Measurements from ENCODE around the gene GNPDA1.
A peak's percentile ranks its signal among the peaks of the same experiment; 100 is the strongest.
"Not testable (repeated sequence)": the region's sequence is repeated elsewhere in the genome, so short reads cannot be mapped to it uniquely, and the experiment has no call there.

Gene GNPDA1

DNA sequence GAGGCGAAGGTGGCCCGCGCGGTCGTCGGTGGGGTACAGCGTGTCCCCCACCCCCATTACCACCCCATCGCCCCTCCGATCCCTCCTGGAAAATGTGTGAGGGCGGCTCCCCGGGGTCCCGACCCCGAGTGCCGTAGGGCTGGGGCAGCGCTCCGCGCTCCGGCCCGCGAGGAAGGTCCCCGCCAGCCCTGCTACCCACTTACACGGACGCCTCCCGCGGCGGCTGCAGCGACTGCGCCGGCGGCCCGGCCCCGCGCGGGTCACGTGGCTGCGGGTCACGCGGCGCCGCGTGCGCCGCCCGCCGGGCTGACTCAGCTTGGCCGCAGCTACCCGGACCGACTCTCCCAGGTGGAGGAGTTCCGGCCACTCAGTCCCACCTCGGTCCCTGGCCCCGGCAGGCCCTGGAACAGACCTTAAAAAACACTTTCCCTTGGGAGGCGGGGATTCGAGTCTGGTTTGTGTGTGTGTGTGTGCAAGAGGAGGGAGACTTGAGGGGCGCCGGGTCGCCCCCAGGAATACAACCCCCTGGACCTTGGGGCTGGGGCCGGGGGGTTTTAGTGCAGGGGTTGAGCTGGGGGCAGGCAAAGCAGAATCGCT is at the start of gene GNPDA1:
GNPDA1 (minus strand) TSS at position 236 of the 597 bp plus-strand sequence. CDS start 992 bp downstream, outside the sequence.
- DNase-seq (ENCODE audit: low spot score), result peak; percentile 65

DNA sequence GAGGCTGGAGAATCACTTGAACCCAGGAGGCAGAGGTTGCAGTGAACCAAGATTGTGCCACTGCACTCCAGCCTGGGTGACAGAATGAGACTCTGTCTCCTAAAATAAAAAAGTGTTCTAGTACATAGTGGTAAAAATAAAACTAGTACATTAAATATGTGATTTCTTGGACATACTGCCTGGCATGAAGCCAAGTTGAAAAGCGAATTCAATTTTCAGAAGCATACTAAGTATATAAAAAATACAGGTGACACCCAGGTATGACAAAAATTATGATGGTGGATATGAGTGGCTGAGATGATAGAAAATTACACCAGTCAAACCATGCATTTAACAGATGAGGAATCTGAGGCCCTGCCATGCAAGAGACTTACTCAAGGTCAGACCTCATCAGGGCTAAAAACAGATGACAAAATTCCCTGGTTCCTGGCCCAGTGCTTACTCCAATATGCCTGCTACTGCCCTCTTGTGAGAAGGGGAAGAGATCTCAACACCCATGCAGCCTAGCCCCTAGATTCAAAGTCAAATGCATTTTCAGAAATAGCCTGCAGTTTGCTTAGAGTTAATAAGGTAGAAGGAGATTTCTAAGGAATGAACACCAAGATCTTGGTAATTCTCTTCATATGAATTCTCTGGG is 46.6 kb upstream of the GNPDA1 start:
- peak; percentile 44 for DNase-seq (ENCODE audit: low spot score)

DNA sequence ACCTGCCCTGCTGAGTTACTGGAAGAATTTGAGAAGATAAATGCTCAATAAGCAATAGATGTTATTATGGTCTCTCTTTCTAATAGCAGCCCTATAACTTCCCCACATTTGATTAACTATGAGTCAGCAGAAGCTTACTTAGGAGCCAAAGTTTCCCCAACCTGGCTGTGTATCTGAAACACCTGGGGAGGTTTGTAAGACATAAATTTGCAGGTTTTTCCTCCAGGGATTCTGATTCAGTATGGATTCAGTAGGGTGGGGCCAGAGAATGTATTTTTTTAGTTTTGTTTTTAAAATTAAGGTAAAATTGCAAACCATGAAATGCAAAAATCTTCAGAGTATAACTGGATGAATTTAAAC is 44.9 kb upstream of the GNPDA1 start:
- DNase-seq (ENCODE audit: low spot score), result no peak

DNA sequence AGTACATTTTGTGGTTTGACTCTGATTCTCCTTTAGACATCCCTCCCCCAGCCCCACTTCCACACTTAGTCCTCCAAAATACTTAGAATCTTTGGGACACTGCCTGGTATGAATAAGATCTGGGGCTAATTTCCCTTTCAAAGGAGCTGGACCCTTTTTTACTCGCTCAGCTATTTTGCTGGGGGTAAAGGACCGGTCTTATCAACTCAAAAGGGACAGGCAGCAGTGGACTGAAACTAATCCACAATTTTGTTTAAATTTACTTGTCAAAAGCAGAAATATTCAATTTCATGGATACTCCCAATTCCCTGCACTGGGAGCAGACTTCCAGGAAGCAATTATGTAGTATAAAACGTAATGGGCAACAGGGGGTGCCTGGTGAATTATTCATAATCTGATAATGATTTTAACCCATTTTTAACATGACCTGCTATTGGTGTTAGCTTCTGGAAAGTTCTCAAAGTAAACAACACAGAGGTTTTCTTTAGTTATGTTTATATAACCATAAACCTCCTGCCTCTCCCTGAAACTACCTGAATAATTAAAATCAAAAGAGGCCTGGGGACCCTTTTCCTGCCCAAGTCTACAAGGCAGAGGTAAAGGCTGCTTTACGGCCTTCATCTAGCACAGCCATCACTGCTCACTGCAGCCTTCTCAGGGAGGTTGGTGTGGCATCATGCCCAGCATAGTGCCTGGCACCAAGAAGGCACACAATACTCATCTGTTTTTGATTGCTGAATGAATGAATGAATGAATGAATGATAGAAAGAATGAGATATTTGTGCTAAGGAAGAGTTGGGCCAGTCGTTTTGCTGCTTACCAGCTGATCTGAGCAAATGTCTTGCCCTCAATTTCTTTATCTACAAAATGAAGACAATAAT is 44.2 kb upstream of the GNPDA1 start:
- peak; percentile 27 for DNase-seq (ENCODE audit: low spot score)

DNA sequence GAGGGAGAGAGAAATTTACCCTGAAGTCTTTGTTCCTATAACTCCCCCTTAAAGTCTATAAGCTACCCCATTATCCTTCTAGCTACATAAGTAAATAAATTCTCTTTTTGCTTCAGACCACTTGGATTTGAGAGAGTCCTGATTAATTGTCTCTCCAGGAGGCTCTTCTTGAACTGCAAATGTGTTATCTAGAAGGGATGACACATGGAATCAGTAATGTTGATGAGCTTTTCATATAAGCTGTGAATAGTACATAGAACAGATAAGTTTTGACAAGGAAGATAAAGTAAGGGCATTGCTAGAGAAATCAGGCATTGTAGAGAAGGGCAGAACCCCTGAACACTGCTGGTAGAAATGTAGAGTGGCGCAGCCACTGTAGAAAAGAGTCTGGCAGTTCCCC is 42.5 kb upstream of the GNPDA1 start:
- no peak for DNase-seq (ENCODE audit: low spot score)

DNA sequence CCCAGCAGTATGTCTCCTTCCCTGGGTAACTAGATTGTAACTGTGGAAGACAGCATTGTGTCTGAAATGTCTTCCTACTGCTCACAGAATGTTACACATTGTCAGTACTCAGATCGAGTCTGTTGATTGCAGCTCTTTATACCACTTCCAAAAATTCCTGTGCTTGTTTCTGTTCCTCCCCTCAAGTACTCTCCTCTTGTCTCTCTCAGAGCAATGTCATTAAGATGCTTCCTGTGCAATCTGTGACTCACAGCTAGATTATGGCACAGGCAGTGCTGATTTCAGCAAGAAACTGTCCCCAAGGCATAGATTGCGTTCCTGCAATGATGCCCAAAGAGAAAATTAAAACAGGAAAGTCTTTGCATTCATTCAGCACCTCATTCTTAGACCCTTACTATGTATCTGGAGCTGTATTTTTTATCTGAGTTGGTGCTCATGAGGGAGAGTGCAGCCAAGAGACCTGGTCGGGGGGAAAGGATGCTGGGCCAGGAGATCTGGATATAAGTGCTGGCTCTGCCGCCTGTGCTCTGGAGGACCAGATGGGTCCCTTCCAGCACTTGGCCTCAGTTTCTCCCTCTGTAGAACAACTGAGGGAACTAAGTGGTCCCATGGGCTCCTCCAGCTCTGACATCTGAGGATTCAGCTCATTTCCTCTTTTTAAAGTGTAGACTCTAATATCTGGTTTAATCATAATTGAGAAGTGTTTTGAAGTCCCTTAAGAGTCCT is 40.8 kb upstream of the GNPDA1 start:
- peak; percentile 90 for DNase-seq (ENCODE audit: low spot score)

DNA sequence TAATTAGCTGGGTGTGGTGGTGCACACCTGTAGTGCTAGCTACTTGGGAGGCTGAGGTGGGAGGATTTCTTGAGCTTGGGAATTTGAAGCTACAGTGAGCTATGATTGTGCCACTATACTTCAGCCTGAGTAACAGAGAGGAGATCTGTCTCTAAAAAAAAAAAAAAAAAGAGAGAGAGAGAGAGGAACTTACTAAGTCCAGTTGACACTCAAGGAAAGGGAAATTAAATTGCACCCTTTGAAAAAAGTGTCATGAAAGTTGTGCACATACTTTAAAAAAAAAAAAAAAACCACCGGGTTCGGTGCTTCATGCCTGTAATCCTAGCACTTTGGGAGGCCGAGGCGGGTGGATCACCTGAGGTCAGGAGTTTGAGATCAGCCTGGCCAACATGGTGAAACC is 39.2 kb upstream of the GNPDA1 start:
- DNase-seq (ENCODE audit: low spot score), result not testable (repeated sequence)

DNA sequence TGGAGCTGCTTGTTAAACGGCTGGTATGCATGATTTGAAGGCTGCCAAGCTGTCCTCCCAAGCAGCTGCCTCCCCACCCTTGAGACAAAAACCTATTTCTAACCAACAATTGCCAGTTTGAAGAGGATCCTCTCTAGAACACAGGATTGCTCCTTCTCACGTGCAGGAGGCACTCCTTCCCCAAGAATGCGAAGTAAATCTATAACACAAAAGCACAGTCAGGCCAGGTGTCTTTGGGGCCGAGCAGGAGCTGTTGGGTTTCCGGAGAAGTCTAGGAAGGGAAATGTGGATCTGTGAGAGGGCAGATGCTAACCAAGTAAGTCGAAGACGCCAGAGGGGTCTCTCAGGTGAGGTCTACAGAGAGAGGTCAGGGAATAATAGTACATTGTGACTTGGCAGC is 35.4 kb upstream of the GNPDA1 start:
- DNase-seq (ENCODE audit: low spot score), result no peak

DNA sequence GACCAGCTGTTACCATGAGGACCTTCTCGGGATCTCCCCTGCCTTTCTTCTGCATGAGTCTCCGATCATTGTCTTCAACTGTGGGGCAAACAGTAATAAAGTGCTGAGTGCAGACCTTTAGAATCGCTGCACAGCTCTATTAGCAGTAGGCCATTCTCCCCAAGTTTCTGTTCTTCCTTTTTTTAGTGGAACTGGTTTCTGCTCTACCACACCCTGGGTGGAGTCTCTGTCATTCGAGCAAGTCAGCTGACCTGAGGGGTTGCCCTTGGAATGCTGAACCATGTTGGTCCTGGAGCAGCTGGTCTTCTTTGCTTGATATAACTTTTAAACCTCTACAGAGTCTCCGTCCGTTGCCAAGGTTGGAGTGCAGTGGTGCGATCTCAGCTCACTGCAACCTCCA is 33.4 kb upstream of the GNPDA1 start:
- no peak for DNase-seq (ENCODE audit: low spot score)

DNA sequence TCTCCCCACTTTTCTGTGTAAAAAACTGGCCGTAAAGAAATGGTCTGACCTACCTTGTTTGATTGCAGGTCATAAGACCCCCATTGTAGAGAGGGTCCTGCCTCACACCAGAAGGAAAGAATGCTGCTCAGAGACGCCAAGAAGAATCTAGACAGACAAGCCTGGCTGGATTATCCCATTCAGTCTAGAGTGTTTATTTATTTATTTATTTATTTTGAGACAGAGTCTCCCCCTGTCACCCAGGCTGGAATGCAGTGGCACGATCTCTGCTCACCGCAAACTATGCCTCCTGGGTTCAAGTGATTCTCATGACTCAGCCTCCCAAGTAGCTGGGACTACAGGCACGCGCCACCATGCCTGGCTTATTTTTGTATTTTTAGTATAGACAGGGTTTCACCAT is 28.1 kb upstream of the GNPDA1 start:
- DNase-seq (ENCODE audit: low spot score), result not testable (repeated sequence)

DNA sequence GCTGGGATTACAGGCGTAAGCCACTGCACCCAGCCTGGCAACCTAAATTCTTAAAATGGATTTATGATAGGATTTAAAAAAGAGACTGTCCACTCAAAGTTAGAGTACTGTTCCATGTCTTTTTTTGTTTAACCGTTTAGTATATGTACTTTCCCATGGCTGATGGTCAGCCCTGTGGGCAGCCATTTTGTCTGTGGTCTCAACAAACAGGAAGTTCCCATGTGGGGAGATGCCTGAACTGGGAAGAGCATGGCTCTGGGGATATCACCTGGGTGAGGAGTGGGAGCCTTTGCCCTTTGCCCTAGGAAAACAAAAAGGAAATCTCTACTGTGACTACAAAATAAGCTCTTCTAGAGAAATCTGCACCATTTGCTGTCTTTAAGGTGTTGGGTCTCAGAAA is 27.5 kb upstream of the GNPDA1 start:
- no peak for DNase-seq (ENCODE audit: low spot score)

DNA sequence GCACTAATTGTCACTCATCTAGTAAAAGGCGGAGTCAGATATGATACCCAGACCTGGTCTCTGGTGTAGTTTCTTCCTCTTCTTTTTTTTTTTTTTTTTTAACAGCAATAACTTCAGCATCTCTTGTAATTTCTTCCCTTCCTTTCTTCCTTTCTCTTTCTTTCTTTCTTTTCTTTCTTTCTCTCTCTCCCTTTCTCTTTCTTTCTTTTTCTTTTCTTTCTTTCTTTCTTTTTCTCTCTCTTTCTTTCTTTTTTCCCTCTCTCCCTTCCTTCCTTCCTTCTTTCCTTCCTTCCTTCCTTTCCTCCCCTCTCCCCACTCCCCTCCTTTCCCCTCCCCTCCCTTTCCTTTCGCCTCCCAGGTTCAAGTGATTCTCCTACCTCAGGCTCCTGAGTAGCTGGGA is 25.9 kb upstream of the GNPDA1 start:
- no peak for DNase-seq (ENCODE audit: low spot score)

DNA sequence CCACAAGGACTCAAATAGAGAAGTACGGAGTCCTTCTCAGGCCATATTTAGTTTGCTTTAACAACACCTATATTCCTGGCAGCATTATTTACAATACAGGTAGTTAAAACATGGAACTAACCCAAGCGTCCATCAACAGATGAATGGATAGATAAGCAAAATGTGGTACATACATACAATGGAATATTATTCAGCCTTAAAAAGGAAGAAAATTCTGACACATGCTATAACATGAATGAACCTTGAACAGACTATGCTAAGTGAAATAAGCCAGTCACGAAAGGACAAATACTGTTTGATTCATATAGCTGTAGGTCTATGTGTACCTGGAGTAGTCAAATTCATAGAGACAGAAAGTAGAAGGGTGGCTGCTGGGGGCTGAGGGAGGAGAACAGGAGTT is 24.8 kb upstream of the GNPDA1 start:
- DNase-seq (ENCODE audit: low spot score), result not testable (repeated sequence)

DNA sequence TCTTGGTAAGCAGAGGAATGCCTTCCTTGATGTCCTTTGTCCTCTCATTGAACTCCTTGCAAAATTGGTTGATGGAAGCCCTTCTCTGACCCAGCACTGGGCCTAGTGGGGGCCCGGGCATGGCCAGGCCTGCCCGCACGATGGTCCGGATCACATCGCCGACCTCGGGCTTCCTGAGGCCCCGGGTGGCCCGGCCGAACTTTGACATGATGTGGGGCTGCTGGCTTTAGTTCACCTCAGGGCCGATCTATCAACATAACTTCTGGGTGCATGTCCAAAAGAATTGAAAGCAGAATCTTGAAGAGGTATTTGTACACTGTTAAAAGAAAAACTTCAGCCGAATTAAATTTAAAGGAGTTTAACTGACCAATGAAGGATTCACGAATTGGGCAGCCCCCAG is 24.1 kb upstream of the GNPDA1 start:
- DNase-seq (ENCODE audit: low spot score), result no peak

DNA sequence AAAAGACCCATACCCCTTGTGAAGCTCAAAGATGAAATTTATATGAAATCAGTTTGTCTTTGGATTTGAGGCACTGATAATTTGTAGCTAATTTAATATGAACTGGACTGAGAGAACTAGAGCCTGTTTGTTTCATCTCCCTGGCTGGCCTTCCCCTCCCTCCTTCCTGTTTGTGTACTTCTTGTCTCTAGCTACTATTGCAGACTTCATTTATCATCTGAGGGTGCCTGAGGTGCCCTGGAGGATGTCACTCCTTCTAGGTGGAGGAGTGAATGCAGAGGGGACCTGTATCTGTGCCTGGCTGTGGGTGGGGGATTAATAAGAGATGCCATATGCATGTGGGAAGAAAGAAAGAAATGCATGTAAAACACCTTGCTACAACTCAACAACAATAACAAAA is 22.2 kb upstream of the GNPDA1 start:
- DNase-seq (ENCODE audit: low spot score), result no peak

DNA sequence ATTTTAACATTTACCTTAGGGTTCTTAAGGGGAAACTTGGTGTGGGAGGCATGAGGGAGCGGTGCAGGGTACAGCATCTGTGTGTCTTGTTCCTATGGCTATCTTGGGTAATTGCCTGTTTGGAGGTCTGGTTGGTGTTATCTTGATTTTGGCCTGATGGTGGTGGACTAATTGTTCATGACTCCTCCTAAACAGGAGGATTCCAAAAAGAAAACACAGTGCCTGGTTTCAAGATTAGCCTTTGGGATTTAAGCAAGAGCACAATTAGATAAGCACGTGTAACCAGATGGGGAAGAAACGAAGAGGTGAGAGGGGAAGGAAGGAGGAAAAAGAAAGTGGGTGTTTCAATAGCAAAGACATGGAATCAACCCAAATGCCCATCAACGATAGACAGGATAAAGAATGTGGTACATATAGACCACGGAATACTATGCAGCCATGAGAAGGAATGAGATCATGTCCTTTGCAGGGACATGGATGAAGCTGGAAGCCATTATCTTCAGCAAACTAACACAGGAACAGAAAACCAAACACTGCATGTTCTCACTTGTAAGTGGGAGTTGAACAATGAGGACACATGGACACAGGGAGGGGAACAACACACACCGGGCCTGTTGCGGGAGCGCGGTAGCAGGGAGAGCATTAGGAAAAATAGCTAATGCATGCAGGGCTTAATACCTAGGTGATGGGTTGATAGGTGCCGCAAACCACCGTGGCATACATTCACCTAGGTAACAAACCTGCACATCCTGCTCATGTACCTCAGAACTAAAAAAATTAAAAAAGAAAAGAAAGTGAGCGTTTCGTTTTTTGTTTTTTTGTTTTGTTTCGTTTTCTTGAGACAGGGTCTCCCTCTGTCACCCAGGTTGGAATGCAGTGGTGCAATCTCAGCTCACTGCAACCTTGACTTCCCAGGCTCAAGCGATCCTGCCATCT is 21.1 kb upstream of the GNPDA1 start:
- not testable (repeated sequence) for DNase-seq (ENCODE audit: low spot score)

DNA sequence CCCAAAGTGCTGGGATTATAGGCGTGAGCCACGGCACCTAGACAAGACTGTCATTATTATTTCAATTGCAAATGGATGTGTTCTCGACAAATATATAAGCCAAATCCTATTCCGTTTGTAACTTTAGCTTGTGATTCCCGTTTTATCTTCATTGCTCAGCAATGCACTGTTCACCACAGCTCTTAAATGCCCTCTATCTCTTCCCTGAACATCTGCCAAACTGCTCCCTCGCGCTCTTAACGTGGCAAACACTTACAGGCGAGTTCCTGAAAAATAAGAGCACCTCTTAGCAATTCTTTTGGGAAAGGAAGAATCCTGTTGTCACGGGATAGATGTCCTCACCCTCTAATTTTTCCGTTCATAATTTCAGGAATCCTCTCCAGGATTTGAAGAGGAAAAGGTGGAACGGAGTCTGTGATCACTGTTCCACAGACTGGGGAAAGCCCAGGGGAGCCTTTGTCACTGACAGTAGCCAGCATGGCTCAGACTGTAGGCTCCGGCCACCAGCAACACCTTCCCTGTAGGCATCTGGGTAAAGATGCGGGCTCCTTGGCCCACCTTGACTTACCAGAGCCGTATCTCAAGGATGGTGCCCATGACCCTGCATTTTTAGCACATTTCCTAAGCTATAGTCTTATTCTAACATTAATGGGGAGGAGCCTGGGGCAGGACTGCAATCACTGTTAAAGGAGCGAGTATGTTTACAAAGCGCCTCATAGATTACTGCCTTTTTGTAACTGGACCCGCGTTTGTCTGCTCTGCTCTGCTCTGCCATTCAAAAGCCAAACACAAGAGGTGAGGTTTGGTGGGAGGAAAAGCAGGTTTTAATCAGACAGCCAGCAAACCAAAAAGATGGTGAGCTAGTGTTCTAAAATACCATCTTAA is 20.2 kb upstream of the GNPDA1 start:
- no peak for DNase-seq (ENCODE audit: low spot score)

DNA sequence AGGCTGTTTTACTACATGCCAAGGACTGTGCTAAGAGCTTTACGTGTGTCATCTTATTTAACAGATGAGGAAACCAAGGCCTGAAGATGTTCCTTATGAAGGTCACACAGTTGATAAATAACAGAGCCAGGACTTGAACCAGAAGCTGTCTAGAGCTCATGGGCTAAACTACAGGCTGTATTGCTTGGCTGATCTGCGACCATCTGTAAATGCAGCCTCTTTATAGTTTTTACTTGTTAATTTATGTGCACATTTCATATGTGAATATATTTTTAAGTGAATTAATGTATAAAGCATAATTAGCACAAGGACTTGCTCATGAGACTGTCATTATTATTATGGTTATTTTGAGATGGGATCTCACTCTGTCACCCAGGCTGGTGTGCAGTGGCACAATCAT is 19.3 kb upstream of the GNPDA1 start:
- DNase-seq (ENCODE audit: low spot score), result no peak

DNA sequence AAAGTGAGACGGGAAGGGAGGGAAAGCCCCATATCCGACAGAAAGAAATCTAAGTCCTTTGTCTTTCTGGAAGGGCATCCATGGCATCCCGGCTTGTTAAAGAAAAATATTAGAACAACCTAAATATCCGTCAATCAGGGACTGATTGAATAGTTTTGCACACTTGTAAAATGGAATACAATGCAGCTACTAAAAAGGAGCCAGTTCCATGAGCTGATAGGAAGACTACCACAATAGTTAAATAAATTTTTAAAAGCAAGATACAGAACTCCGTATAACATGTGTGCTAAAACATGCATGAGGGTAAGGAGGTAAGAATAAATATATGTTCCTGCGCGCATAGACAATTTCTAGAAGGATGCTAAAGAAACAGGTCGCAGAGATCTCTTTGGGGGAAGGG is 12.8 kb upstream of the GNPDA1 start:
- DNase-seq (ENCODE audit: low spot score), result no peak

DNA sequence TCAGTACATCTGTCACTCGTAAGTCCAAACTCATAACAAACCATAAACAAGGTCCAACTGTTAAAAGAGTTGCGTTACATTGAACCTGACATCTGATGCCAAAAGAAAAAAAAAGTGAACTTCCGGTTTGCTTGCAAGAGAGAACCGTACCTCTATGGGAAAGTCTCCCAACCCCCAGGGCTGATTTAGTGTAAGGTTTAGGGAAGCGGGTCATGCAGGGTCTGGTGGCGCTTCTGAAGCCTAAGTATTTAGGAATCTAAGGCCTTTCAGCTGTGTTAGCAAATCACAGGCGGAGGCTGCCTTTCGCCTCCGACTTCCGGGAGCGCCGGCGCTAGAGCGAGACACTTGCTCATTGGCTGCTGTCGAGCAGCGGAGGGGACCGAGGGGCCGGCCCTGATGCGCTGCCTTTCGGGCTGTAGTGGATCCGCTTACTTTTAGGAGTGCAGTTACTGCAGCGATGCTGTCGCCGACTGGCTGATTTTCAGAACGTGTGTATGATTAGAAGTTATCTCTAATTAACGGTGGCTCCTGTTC is 12.0 kb upstream of the GNPDA1 start:
- peak; percentile 85 for DNase-seq (ENCODE audit: low spot score)
